IMR-90 (cell line): ENCODE measurements around the gene SLX4IP.

Source experiments
- BHLHE40 ChIP-seq: fragments of 150-350 bp; IDR thresholded peaks from 2 replicates; pipeline ENCODE4 v1.6.1; 2016; ENCODE audit warnings: mild to moderate bottlenecking, low read depth, low read length
- CHD1 ChIP-seq: IDR thresholded peaks from 2 replicates; pipeline ENCODE4 v1.6.1; 2012; ENCODE audit warnings: low read depth, low read length, improper control_type of control experiment
- ELK1 ChIP-seq: fragments of 150-350 bp; IDR thresholded peaks from 2 replicates; pipeline ENCODE4 v1.6.1; 2016; ENCODE audit warnings: low read depth, mild to moderate bottlenecking, low read length, moderate library complexity, borderline replicate concordance
- FOS ChIP-seq: fragments of 150-350 bp; IDR thresholded peaks from 2 replicates; pipeline ENCODE4 v1.6.1; 2016; ENCODE audit warnings: low read depth, low read length
- MAFK ChIP-seq: IDR thresholded peaks from 2 replicates; pipeline ENCODE4 v1.6.1; 2012; ENCODE audit warnings: low read depth, low read length, improper control_type of control experiment
- MAZ ChIP-seq: IDR thresholded peaks from 2 replicates; pipeline ENCODE4 v1.6.1; 2012; ENCODE audit warnings: low read depth, mild to moderate bottlenecking, low read length, improper control_type of control experiment, moderate library complexity, borderline replicate concordance
- NFE2L2 ChIP-seq: fragments of 150-350 bp; IDR thresholded peaks from 2 replicates; pipeline ENCODE4 v1.6.1; 2016; ENCODE audit warnings: low read depth, mild to moderate bottlenecking, low read length
- POLR2A ChIP-seq: IDR thresholded peaks from 2 replicates; pipeline ENCODE4 v1.6.1; 2012; ENCODE audit warnings: mild to moderate bottlenecking, low read depth, low read length
- RAD21 ChIP-seq: IDR thresholded peaks from 2 replicates; pipeline ENCODE4 v1.6.1; 2012; ENCODE audit warnings: low read length, improper control_type of control experiment
- RFX5 ChIP-seq: IDR thresholded peaks from 2 replicates; pipeline ENCODE4 v1.8.0; 2012; ENCODE audit warnings: low read depth, mild to moderate bottlenecking, low read length, moderate library complexity
- SMC3 ChIP-seq: fragments of 150-350 bp; IDR thresholded peaks from 2 replicates; pipeline ENCODE4 v1.6.1; 2016; ENCODE audit warnings: low read depth, mild to moderate bottlenecking, antibody characterized with exemption, low read length, moderate library complexity
- USF2 ChIP-seq: fragments of 150-350 bp; IDR thresholded peaks from 2 replicates; pipeline ENCODE4 v1.6.1; 2017; ENCODE audit warnings: mild to moderate bottlenecking, antibody characterized with exemption, low read length, low read depth
- TF ChIP-seq, protein P1 (sequence below): conservative IDR thresholded peaks from 2 replicates; pipeline ENCODE4 v1.5.1; 2012; ENCODE audit warnings: mild to moderate bottlenecking, low read depth, low read length, improper control_type of control experiment

DNA sequence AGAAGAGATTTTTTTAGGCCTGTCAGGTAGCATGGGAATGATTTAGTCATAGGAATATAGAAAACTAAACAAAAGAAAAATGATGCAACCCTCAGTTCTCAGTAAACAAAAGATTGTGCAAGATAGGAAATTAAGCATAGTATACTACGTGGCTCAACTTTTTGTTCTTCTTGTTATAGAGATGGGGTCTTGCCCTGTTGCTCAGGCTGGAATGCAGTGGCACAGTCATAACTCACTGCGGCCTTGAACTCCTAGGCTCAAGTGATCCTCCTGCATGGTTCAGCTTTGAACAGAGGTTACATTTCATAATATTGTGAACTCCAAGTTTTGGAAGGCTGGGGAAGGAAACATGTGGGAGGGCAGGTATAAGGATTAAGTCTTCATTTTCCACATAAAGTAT lies 28.5 kb downstream of the SLX4IP start:
- TF ChIP-seq, protein P1, sequence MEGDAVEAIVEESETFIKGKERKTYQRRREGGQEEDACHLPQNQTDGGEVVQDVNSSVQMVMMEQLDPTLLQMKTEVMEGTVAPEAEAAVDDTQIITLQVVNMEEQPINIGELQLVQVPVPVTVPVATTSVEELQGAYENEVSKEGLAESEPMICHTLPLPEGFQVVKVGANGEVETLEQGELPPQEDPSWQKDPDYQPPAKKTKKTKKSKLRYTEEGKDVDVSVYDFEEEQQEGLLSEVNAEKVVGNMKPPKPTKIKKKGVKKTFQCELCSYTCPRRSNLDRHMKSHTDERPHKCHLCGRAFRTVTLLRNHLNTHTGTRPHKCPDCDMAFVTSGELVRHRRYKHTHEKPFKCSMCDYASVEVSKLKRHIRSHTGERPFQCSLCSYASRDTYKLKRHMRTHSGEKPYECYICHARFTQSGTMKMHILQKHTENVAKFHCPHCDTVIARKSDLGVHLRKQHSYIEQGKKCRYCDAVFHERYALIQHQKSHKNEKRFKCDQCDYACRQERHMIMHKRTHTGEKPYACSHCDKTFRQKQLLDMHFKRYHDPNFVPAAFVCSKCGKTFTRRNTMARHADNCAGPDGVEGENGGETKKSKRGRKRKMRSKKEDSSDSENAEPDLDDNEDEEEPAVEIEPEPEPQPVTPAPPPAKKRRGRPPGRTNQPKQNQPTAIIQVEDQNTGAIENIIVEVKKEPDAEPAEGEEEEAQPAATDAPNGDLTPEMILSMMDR, result no peak
- TF ChIP-seq RFX5 (no peak), RAD21 (no peak), POLR2A (no peak), USF2 (no peak), BHLHE40 (no peak), NFE2L2 (no peak), FOS (no peak), SMC3 (no peak), CHD1 (no peak), MAFK (no peak), MAZ (no peak), ELK1 (no peak)
